ENCODE results near the gene CFAP119. TPM values are rescaled to one million over a fixed set of nuclear protein-coding genes. Genes with fewer than 3 reads are reported as not detected.

The CFAP119 gene
- polyA plus RNA-seq, 1 donor from 2014 or later = 17.0 TPM

GRCh38 chr16:30725418-30725792 is 36.5 kb downstream of the CFAP119 start:
- no peak overlapping the region for H3K9ac ChIP-seq (ENCODE audit: low read length)
- no peak overlapping the region for H3K4me2 ChIP-seq (ENCODE audit: low read length)
- no peak overlapping the region for H3K4me3 ChIP-seq (ENCODE audit: low read length)
- H2AFZ ChIP-seq (ENCODE audit: low read depth, low read length) = no peak overlapping the region
- H3K27me3 ChIP-seq (ENCODE audit: insufficient read depth, low read depth, low read length) = no peaks in the 10 kb centered on the region
- no peaks in the 10 kb centered on the region for H3F3A ChIP-seq (ENCODE audit: insufficient read depth, low read length, poor library complexity, severe bottlenecking)
- TF ChIP-seq EZH2 (IDR thresholded peaks at IDR 0.05; ENCODE audit: borderline replicate concordance, insufficient read depth, low read length, poor library complexity, severe bottlenecking) (no peak), POLR2AphosphoS5 (IDR thresholded peaks at IDR 0.05) (no peak), TAF1 (IDR thresholded peaks at IDR 0.05; ENCODE audit: low read depth) (no peak), SMC3 (conservative IDR thresholded peaks at IDR 0.05; ENCODE audit: poor library complexity) (no peak), RAD21 (conservative IDR thresholded peaks at IDR 0.05) (no peak), REST (IDR thresholded peaks at IDR 0.05; ENCODE audit: borderline replicate concordance) (no peak)
- H3K27ac ChIP-seq (ENCODE audit: low read length) = no peak overlapping the region
- no peaks in the 10 kb centered on the region for H3K79me2 ChIP-seq (replicated peaks; ENCODE audit: insufficient read depth, low read length)
- no peaks in the 10 kb centered on the region for H3K9me3 ChIP-seq (ENCODE audit: low read length)
- H4K20me1 ChIP-seq (ENCODE audit: insufficient read depth) = no peaks in the 10 kb centered on the region
- peaks cover 4% of the 10 kb centered on the region for H3K36me3 ChIP-seq (ENCODE audit: insufficient read depth, low read length)
- H3K9me2 ChIP-seq (ENCODE audit: insufficient read depth, low read length) = no peaks in the 10 kb centered on the region

GRCh38 chr16:30724641-30725417 is 37.0 kb downstream of the CFAP119 start:
- H3K27me3 ChIP-seq (ENCODE audit: insufficient read depth, low read depth, low read length) = no peaks in the 10 kb centered on the region
- H3F3A ChIP-seq (ENCODE audit: insufficient read depth, low read length, poor library complexity, severe bottlenecking) = no peaks in the 10 kb centered on the region
- H3K9me2 ChIP-seq (ENCODE audit: insufficient read depth, low read length) = no peaks in the 10 kb centered on the region
- no peak overlapping the region for H2AFZ ChIP-seq (ENCODE audit: low read depth, low read length)
- peaks cover 4% of the 10 kb centered on the region for H3K36me3 ChIP-seq (ENCODE audit: insufficient read depth, low read length)
- H3K9me3 ChIP-seq (ENCODE audit: low read length) = no peaks in the 10 kb centered on the region
- H3K27ac ChIP-seq (ENCODE audit: low read length) = no peak overlapping the region
- TF ChIP-seq EP300 (conservative IDR thresholded peaks at IDR 0.05; ENCODE audit: poor library complexity, severe bottlenecking) (no peak), REST (IDR thresholded peaks at IDR 0.05; ENCODE audit: borderline replicate concordance) (no peak), POLR2AphosphoS5 (IDR thresholded peaks at IDR 0.05) (no peak), SMC3 (conservative IDR thresholded peaks at IDR 0.05; ENCODE audit: poor library complexity) (no peak), CTCF (IDR thresholded peaks at IDR 0.05; ENCODE audit: poor library complexity, severe bottlenecking) (no peak), EZH2 (IDR thresholded peaks at IDR 0.05; ENCODE audit: borderline replicate concordance, insufficient read depth, low read length, poor library complexity, severe bottlenecking) (no peak), RAD21 (conservative IDR thresholded peaks at IDR 0.05) (no peak), MXI1 (conservative IDR thresholded peaks at IDR 0.05; ENCODE audit: poor library complexity, severe bottlenecking) (no peak), TAF1 (IDR thresholded peaks at IDR 0.05; ENCODE audit: low read depth) (no peak)
- no peak overlapping the region for H3K9ac ChIP-seq (ENCODE audit: low read length)
- no peak overlapping the region for H3K4me3 ChIP-seq (ENCODE audit: low read length)
- no peaks in the 10 kb centered on the region for H3K79me2 ChIP-seq (replicated peaks; ENCODE audit: insufficient read depth, low read length)
- no peaks in the 10 kb centered on the region for H4K20me1 ChIP-seq (ENCODE audit: insufficient read depth)
- no peak overlapping the region for H3K4me2 ChIP-seq (ENCODE audit: low read length)

Measured in neural cell (in vitro differentiated cells).